IPS-11a (cell line): ENCODE results near the gene PDK1.

ENCODE experiments used
- H3K4me3 ChIP-seq: one replicate; pipeline ENCODE4 v1.5.1; 2013; ENCODE audit warnings: low read depth, low read length, control low read depth

PDK1 gene

DNA sequence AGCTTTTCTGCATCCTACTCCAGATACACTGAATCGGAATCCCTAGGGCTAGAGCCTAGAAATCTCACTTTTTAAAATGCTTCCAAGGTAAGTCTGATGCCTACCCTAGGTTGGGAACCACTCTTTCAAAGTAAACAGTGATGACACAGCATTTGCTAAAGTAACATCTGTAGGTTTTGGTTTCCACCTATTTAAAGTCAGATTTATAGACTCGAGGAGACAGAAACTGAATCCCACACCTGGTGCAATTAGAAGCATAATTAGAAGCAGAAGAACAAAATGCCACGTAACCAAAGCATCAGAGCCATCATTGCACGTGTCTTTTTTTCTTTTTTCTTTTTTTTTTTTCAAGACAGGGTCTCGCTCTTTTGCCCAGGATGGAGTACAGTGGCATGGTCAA, 40.9 kb downstream of the PDK1 start:
- H3K4me3 ChIP-seq = no peak overlapping the region

DNA sequence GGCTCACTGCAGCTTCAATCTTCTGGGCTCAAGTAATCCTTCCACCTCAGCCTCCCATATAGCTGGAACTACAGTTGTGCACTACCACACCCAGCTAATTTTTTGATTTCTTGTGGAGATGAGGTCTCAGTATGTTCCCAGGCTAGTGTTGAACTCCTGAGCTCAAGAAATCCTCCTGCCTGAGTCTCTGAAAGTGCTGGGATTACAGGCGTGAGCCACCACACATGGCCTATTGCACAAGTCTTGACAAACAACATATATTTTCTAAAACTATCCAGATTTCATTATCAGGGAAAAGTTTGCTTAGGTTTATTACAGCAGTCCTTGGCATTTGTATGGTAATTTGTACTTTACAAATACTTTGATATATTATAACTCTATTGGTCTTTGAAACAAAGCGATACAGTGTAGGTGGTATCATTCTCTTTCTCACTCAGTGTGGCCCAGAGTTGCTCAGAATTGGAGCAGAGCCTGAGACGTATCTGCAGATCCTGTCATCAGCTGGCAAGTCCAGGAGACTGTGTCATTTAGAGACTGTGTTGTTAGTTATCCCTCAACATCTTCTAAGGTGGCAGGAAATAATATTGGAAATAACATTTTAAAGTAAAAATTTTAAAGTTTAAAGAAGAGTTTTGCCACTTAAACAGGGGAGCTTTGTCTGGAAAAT, 41.4 kb downstream of the PDK1 start:
- no peak overlapping the region for H3K4me3 ChIP-seq

DNA sequence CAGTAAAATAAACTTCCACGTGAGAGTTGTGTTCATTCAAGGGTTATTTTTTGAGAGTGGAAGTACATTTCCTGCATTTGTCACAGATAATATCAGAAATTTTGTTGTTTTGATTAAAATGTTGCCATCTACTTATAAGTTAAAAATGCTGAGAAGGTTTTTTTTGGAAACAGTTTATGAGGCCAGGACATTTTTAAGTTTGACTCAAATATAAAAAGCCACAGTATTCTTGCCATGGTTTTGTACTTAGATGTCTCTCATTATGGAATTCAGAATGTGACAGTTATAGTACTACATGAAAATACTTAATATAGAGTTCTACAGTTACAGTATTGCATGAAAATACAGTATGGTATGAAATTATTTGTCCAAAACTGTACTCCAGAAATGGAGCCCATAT, 44.1 kb downstream of the PDK1 start:
- no peak overlapping the region for H3K4me3 ChIP-seq

DNA sequence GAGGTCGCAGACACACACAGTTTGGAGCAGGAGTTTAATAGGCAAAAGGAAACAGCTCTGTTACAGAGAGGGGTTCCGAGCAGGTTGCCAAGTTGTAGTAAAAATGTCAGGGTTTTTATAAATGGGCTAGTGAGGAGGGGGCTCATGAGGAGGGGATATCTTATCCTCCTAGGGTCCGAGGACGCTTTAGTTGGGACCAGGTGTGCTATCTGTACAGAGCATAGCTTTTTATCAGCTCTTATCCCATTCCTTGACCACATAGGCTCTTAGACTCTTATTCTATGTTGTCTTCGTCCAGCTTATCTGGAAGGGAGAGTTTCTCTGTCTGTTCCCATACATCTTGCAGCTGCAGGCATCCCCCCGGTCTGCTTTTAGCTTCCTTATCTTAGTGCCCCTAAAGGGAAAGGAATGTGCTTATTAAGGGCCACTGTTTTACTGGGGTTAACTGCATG, 44.7 kb downstream of the PDK1 start:
- no peak overlapping the region for H3K4me3 ChIP-seq

DNA sequence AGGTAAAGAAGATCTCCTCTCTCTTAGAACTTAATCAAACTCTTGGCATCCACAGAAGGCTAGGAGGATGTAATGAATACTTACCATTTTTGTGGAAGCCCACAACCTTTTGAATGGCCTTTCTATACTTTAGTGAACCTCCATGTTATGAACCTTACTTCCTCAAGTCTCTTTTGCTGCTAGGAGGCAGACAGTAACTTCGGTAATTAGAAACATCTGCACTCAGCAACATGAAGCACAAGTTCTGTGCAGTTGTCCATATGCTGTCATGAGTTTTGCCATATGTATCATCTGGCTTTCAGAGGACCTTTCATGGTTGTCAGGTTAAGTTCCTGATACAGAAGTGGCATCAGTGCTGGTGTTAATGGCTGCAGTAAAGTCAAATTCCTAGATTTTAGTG, 50.4 kb downstream of the PDK1 start:
- no peak overlapping the region for H3K4me3 ChIP-seq

DNA sequence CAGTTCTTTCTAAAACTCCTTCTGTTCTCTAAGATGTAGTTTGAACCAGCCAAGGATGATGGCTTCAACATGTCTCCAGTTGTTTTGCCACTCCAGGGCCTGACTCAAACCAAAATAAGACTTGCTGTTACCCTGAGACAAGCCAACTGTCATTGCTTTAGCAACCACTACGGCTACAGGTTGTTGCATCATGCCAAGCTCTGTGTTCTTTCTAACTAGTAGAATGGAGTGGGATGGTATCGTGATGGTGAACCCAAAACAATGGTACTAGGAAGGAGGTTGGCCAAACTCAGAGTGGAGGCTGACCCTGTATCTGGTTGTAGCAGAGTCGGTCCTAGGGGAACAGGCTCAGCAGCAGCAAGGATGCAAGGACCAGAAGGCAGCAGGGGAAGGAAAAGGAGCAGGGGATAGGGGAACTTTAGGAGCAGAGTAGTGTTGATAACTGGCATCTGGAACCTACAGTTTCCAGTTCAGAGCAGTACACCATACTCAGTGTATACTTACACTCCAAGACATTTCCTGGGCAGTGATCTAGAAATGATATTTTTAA, 51.6 kb downstream of the PDK1 start:
- H3K4me3 ChIP-seq = no peak overlapping the region

DNA sequence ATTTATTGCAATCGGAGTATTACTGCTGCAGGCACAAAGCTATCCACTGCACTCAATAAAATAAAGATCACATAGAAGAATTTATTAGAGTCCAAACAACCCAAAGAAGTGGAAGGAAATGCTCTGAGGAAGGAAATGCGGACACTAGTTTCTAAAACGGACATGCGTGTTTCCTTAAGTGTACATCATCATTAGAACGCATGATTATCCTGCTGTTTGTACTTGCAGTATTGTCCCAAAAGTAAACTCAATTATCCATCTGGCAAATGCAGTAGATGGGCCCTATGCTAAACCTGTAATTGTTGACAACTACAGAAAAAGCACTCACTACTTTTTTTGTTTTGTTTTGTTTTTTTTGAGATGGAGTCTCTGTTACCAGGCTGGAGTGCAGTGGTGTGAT, 53.6 kb downstream of the PDK1 start:
- no peak overlapping the region for H3K4me3 ChIP-seq

DNA sequence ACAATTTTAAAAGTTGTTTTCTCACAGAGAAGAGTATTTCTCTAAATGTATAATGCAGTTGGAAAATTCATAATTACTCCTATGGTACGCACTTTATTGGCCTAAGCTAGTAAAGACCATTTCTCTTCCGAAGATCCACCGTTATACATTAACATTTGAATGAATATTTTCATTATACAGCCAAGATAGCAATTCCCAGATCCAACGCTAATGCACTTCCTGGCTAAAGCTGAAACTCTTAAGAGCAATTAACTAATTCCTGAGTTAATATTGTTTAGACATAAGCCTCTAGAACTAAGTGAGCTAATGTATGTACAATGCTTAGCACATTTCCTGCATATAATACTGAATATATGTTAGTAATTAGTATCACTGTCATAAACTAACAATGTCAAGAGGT, 56.2 kb downstream of the PDK1 start:
- H3K4me3 ChIP-seq = no peak overlapping the region

DNA sequence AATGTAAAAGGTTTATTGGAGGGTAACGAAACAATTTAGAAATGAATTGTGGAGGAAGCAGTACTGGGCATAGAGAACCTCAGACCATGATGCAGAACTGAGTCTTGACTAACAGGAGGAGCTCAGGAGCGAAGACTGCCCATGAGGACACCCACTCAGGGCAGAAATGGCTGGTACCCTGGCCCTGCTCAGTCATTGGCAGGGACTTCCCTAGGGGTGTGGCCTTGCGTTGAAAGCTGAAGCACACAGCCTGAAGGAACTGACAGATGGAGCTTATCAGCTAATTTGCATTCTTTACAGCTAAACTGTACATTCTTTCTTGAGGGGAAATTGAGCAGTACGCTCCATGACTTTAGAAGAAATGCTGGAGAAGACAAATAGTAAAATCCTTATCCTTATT, 57.1 kb downstream of the PDK1 start:
- no peak overlapping the region for H3K4me3 ChIP-seq

DNA sequence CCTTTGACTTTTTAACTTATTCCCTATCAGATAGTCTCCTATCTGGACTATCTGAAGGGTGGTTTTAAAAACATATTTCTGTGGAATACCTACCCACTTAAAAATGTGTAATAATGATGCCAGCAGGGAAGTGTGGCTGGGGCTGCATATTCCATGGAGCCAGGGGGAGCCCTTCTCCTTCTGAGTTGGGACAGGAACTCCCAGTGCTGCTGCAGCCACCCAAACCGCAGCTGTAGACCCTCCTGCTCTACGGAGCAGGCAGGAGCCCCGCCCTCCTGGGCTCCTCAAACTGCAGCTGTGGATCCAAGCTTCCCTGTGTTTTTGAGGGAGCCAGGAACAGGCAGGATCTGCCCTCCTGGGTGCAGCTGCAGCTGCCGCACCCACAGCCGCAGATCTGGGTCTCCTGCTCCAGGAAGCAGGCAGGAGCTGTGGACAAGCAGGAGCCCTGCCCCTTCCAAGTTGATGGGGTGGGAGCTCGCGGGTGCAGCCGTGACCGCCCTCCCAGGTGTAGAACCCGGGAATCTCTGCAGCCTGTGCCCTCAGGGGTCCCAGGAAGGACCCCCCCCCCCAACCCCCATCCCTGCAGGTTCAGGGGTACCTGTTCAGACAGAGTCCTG, 57.8 kb downstream of the PDK1 start:
- no peak overlapping the region for H3K4me3 ChIP-seq

DNA sequence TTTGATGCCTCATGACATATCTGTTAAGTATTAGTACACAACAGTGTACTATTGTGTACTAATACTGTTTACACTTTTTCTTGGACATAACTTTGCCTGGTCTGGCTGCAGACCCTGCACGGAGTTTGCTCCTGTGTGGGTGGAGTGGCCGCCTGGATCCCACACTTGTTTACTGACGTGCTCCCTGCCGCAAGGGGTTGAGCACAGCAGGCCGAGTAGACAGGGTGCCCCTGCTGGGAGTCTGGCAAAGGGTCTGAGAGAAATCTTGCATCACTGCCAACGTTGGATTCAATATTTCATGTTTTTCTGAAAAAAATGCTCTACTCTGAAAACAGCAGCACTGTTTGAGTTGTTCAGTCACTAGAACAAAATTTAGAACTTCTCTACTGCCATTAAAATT, 59.0 kb downstream of the PDK1 start:
- H3K4me3 ChIP-seq = no peak overlapping the region

DNA sequence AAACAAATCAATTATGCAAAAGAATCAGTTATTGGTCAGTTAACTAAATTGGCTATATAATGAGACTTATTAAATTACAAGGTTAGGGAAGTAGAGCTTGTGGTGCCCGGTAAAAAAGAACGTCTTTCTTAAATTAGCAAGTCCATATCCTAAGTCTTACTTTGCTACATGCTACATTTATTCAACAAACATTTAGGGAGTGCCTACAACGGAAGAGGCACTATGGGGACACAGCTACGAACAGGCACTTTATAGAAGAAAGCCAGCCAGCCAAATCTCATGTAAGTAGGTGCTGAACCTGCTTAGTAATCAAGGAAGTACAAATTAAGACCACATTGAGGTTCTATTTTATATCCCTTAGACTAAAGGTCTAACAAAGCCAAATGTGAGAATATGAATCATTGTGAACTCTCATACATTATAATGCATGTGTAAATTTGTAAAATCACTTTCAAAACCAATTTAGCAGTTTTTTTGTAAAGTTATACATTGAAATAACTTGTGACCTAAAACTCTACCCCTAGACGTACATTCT, 59.9 kb downstream of the PDK1 start:
- H3K4me3 ChIP-seq = no peak overlapping the region

DNA sequence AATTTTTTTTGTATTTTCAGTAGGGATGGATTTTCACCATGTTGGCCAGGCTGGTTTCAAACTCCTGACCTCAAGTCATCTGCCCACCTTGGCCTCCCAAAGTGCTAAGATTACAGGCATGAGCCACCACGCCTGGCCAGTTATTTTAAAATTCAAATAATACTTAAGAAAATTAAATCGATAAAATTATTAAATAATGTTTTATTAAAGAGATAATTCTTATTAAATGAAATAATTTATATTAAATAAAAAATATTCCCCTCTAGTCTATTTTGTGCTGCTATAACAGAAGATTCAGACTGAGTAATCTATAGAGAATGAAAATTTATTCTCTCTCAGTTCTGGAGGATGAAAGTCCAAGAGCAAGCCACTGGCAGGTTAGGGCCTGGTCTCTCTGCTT, 61.2 kb downstream of the PDK1 start:
- H3K4me3 ChIP-seq = no peak overlapping the region

DNA sequence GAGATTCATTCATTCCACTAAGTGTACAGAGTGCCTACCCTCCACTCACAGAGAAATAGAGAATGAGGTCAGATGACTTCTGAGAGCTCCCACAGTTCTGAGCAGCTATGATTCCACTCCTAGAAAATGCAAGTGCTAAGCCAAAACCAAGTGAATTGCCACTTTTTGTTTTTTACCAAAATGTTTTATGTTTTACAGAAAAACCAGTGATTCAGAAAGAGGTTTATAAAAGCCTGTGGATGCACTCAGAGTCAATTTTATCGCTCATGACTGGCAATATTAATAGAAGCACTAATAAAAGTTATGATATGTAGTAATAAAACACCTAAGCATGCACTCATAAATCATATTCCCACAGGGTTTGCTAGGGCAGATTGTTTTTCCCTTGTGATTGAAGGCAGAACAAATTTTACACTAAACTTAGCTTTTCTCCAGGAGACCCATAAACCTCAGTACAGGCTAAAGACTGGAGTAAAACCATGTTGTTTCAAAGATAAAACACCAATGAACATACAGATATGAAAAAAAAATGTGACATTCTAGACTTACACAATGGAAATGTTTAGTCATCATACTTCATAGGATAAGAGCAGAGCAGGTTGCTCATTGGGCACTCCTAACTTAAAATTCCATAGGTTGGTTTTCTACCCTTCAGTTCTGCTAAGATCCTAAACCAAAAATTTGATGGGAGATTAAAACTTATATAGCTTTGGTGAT, 67.5 kb downstream of the PDK1 start:
- no peak overlapping the region for H3K4me3 ChIP-seq

DNA sequence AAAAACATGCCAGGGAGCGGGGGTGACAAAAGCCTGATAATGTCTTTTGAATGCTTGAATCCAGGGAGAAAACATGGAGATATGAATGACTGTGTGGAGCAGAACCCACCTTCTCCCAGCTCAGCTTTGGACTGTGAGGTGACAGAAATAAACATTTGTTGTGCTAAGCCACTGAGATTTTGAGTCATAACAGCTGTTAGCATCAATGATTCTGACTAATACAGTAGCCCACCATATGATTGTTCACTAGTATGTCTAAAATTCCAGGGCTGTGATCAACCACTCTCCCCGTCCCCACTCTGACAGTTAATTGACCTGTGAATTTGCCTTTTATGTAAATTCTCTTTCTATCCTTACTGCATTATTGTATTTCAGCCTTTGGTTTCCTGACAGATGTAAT, 69.1 kb downstream of the PDK1 start:
- H3K4me3 ChIP-seq = no peak overlapping the region

DNA sequence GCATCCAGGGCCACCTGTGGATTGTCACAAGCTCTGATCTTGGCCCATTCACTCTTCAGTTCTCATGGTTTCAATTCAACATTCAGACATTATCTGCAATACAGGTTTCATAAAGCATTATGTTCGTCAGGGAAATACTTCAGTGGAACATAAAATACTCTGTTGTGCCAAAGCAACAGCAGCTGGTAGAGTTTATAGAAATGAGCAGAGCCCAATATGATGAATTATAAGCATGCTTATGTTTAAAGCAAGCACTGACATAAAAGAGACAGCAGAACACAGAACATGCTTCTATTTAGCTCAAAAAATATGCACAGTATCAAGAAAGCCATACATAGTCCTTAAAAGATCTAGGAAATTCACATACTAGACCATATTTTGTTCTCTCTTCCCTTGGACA, 71.3 kb downstream of the PDK1 start:
- H3K4me3 ChIP-seq = no peak overlapping the region

DNA sequence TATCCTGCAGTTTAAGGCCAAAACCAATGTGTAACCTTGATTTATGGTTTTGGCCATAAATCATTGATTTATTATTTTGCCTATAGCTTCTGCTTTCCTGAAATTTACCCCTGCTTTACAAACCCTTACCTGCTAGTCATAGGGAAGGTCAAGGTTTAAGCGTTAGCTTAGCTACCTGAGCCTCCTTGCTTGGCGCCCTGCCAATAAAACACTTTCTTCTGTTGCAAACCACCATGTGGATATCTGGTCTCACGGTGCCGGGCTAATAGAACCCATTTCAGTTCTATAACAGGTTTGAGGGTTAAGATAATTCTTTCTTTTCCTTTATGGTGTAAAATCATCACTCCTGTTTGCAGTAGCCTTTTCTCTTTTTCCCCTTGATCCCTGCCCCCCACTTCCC, 72.2 kb downstream of the PDK1 start:
- no peak overlapping the region for H3K4me3 ChIP-seq

DNA sequence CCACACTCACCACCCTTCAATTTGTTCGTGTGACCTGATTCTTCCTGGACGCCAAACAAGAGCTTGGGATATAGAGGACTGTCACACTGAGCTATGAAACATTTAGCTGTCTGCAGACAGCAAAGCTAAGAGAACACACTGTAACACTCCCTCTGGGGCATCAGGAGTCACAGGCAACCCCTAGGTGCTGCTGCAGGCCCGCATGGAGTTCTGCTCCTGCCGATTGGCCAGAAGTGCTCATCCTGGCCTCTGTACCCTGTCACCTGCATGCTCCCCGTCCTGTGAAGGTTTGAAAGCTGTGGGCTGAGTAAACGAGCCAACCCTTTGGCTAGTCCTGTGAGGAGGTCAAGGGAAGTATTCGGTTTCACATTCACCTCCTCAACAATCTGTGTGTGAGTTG, 73.7 kb downstream of the PDK1 start:
- H3K4me3 ChIP-seq = no peak overlapping the region

DNA sequence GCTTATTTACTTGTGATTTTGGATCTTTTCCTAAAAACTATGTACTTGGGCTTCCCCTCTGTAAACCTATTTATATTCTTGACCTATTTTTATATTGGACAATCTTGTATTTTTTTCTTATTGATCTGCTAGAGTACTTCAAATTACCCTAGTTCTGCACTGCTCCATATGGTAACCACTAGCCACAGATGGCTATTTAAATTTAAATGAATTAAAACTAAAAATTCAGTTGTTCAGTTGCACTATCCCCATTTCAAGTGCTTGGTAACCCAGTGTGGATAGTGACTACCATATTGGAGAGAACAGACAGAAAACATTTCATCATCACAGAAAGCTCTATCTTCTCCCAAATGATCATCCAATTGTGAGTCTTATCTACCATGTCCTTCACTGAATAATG, 74.3 kb downstream of the PDK1 start:
- no peak overlapping the region for H3K4me3 ChIP-seq

DNA sequence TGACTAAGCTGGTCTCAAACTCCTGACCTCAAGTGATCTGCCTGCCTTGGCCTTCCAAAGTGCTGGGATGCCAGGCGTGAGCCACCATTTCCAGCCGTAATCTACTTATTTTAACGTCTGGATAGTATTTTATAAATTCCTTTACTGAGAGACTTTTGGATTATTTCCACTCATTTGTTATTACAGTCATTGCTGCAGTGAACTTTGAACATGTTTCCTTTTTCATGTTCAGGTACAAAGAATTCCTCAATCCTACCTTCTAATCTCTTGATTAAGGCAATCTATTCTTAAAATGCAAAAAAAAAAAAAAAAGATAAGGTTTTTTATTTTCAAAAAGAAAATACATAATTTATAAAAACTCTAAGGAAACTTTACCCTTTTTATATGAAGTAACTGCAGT, 78.6 kb downstream of the PDK1 start:
- H3K4me3 ChIP-seq = no peak overlapping the region

DNA sequence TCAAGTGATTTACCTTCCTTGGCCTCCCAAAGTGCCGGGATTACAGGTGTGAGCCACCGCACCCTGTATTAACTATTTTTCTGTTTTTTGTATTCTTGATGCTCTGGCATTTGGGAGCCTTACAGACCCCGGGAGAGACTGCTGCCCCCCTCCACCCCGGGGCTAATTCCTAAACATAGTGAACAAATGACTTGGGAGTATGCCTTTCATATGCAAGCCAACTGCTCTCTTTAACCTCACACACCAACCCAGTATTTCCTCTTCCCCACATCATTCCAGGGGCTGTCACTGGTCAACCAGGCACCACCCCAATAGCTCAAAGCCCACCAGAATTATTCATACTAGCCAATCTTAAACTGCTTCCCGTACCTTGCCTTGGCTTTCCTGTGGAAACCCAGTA, 79.7 kb downstream of the PDK1 start:
- H3K4me3 ChIP-seq = no peak overlapping the region

DNA sequence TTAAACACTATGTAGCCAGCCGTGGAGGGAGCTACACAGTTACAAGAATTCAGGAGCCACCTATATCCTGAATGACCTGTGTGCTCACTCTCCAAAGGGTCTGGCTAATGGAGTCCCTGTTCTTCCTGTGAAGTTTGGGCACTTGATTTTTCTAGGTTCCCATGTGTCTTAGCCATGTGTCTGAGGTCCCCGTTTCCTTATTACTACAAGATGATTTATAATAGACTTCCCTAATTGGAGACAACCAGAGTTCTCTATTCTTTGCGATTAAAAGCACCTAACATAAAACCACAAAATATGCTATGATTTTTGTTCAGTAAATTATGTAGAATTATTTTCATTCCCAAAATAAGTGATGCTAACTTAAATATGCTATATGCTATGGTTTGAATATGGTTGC, 83.4 kb downstream of the PDK1 start:
- no peak overlapping the region for H3K4me3 ChIP-seq
